ENCODE data around the gene GINS1.

DNA sequence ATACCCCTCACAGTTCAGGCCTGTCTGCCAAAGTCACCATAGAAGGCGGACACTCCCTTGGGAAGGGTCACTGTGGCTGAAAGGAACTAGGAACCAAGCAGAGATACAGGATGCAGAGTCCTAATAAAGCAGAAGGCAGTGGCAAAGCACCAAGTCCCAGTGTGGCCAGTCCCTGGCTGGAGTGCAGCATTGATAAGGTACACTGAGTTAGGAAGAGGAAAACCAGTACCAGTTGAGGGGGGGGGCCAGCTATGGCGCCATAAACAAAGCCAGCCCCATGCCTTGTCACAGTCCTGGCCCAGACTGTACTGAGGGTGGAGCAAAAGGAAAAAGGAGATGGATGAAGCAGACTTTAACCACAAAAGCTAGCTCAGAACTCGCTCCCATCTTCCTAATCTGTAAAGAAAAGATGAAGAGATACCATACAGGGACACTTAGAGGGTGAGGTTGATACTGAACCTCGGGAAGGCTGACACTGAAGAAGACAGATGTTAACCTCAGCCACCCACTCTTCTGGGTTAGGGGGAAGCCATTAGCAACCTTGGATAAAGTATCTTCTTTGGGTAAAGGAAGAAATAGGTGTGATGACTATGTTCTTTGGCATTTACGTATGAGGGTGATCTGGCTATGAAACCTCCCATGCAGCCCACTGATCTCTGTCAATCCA is 24.6 kb upstream of the GINS1 start:
- TF ChIP-seq, protein P1, sequence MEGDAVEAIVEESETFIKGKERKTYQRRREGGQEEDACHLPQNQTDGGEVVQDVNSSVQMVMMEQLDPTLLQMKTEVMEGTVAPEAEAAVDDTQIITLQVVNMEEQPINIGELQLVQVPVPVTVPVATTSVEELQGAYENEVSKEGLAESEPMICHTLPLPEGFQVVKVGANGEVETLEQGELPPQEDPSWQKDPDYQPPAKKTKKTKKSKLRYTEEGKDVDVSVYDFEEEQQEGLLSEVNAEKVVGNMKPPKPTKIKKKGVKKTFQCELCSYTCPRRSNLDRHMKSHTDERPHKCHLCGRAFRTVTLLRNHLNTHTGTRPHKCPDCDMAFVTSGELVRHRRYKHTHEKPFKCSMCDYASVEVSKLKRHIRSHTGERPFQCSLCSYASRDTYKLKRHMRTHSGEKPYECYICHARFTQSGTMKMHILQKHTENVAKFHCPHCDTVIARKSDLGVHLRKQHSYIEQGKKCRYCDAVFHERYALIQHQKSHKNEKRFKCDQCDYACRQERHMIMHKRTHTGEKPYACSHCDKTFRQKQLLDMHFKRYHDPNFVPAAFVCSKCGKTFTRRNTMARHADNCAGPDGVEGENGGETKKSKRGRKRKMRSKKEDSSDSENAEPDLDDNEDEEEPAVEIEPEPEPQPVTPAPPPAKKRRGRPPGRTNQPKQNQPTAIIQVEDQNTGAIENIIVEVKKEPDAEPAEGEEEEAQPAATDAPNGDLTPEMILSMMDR (IDR thresholded peaks at IDR 0.05; ENCODE audit: extremely low read depth in 1 of 2, insufficient read depth in 1 of 2, low read depth in 1 of 2, low read length in 2 of 2) = no peak
- TF ChIP-seq POLR2AphosphoS5 (IDR thresholded peaks at IDR 0.05; ENCODE audit: insufficient read depth, low read depth, low read length) = no peak
- TF ChIP-seq POLR2A (IDR thresholded peaks at IDR 0.05; ENCODE audit: low read depth, low read length) = no peak
- no peak for TF ChIP-seq MAX (IDR thresholded peaks at IDR 0.05; ENCODE audit: insufficient read depth, insufficient read length)
- no peak for TF ChIP-seq JUN (IDR thresholded peaks at IDR 0.05; ENCODE audit: borderline replicate concordance, insufficient read depth, insufficient read length, low read depth)
- no peak for TF ChIP-seq EZH2 (IDR thresholded peaks at IDR 0.05; ENCODE audit: borderline replicate concordance, low read depth, low read length, severe bottlenecking)
- no peak for TF ChIP-seq GATA2 (IDR thresholded peaks at IDR 0.05; ENCODE audit: insufficient read depth, insufficient read length, low read depth, low read length)

All from endothelial cell of umbilical vein (primary cell).